Activated CD8-positive, alpha-beta T cell treated with anti-CD3 and anti-CD28 coated beads, Interleukin-2, amount 10 ng/mL, durations not matched to agents 7 days and 5 days (primary cell): ENCODE results near the gene MARK2. TPM values are rescaled to one million over a fixed set of nuclear protein-coding genes. Genes with fewer than 3 reads are reported as not detected.

Source experiments
- ATAC-seq: fragments of 150-1000 bp; cut with Tn5 transposase; one replicate; pipeline ENCODE4 v1.10.0; 2021; ENCODE audit warnings: moderate library complexity
- CTCF ChIA-PET: fragments of 350-600 bp; sonication (Branson Sonifier 250); formaldehyde crosslinking; loops from one replicate; lab custom pipeline; 2021; ENCODE audit warnings: antibody characterized with exemption; lab: Charles Lee
- POLR2A ChIA-PET: fragments of 350-600 bp; sonication (Branson Sonifier 250); formaldehyde crosslinking; loops from one replicate; lab custom pipeline; 2021; ENCODE audit warnings: antibody characterized with exemption; lab: Charles Lee
- DNase-seq: peaks from one replicate; pipeline ENCODE4 v3.0.0-alpha.2; 2020
- H3K27ac Mint-ChIP-seq: one replicate; pipeline ENCODE4 v1.8.0; 2021; ENCODE audit warnings: mild to moderate bottlenecking, mixed read lengths
- H3K27me3 Mint-ChIP-seq: one replicate; pipeline ENCODE4 v1.8.0; 2021; ENCODE audit warnings: low read depth, mixed read lengths
- H3K36me3 Mint-ChIP-seq: one replicate; pipeline ENCODE4 v1.8.0; 2021; ENCODE audit warnings: low read depth, mixed read lengths
- H3K4me1 Mint-ChIP-seq: one replicate; pipeline ENCODE4 v1.8.0; 2021; ENCODE audit warnings: low read depth, mixed read lengths
- H3K4me3 Mint-ChIP-seq: one replicate; pipeline ENCODE4 v1.8.0; 2021; ENCODE audit warnings: mild to moderate bottlenecking, mixed read lengths
- H3K9me3 Mint-ChIP-seq: one replicate; pipeline ENCODE4 v1.8.0; 2022; ENCODE audit warnings: mixed read lengths; ENCODE audit not compliant: insufficient read depth
- total RNA-seq, 2 experiments: library from RNA; stranded (reverse); gene quantifications; one replicate each; pipeline ENCODE4 v1.2.3, GENCODE V29; 2021

MARK2 gene
- total RNA-seq, 2 experiments from 2014 or later: 62.1 to 68.6 TPM

DNA sequence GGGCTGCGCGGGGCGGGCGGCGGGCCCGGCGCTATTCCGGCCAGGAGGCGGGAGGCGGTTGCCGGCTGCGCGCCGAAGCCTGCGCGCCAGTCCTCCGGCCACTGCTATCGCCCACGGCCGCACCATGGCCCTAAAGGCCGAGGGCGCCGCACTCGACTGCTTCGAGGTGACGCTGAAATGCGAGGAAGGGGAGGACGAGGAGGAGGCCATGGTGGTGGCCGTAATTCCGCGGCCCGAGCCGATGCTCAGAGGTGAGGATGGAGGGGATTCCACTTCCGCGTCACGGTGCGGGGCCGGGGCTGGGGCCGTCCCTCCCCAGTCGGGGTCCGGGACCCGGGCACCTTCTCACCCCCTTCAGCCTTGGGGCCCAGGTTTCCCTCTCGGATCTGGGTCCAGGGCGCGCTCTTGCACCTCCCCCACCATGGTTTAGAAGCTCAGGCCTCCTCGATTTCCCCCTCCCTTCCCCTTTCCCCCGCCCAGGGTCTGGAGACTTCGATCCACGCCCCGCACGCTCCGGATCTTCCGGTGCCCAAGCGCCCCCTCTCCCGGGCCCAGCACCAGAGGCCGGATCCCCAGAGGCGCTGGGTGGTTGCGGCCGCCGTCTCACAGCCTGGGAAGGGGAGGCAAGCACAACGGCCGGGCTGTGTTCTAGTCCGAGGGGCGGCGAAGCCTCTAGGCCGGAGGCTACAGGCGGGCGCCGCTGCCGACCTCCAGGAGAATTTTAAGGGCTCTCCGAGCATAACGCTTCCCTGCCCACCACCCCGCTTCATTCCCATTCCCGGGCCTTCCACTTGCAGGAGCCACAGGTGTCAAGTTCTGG, 25.1 kb upstream of the MARK2 start:
- Mint-ChIP-seq H3K4me3 (peak overlapping the region; percentile 85), H3K27me3 (no peaks in the 10 kb centered on the region), H3K9me3 (no peaks in the 10 kb centered on the region), H3K36me3 (peaks cover 35% of the 10 kb centered on the region), H3K27ac (peak overlapping the region; percentile 72), H3K4me1 (peaks cover 40% of the 10 kb centered on the region)
- DNase-seq (peak; percentile 61), ATAC-seq (peak; percentile 43)
- CTCF ChIA-PET: interaction anchor here (1.0 to 1.8 kb wide), 3 partner anchors 45 to 102 kb away, joined by 3 to 4 read pairs (median 3); no protein-coding TSS in a partner anchor
- POLR2A ChIA-PET: interaction anchor here (0.6 kb wide), 1 partner anchor 1410 kb away, joined by 5 read pairs; no protein-coding TSS in a partner anchor

DNA sequence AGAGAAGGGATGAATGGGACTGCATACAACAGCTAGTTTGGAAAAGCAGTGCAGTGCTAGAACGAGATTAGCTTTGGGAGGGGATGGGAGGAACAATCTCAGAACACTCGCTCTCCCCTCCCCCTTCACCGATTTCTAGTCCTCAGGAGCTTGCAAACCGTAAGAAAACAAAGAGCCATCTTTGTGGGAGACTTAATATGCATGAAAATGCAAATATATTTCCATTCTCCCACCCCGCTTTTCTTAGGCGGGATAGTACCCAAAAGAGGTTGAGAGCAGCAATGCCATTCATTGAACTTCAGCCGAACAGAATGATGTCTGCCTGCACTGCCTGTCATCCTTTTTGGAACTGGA, 24.6 kb upstream of the MARK2 start:
- CTCF ChIA-PET: interaction anchor here (1.0 to 1.8 kb wide), 3 partner anchors 45 to 101 kb away, joined by 3 to 4 read pairs (median 3); no protein-coding TSS in a partner anchor
- DNase-seq: no peak
- Mint-ChIP-seq H3K4me1 (peaks cover 40% of the 10 kb centered on the region), H3K36me3 (peaks cover 37% of the 10 kb centered on the region), H3K9me3 (no peaks in the 10 kb centered on the region), H3K27ac (peak overlapping the region; percentile 49), H3K27me3 (no peaks in the 10 kb centered on the region), H3K4me3 (peak overlapping the region; percentile 85)
- POLR2A ChIA-PET: interaction anchor here (0.6 kb wide), 1 partner anchor 1410 kb away, joined by 5 read pairs; no protein-coding TSS in a partner anchor
- ATAC-seq: no peak

DNA sequence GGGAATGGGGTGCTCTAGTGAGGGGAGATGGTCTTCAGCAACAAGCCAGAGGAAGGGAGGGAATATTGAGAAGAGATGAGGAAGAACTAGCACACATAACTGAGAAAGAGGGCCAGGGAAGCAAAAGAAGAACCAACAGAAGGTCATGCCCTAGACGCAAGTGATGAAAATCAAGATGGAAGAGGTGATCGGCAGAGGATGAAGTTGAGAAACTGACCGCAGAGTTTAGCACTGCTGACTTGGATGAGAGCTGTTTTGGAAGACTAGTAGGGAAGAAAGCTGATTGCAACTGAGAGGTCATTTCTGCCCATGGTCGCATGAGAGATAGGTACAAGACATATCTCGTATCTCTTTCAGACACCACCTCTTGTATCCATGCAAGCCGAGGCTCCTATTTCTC, 22.7 kb upstream of the MARK2 start:
- Mint-ChIP-seq H3K27me3 (no peaks in the 10 kb centered on the region), H3K9me3 (no peaks in the 10 kb centered on the region), H3K27ac (no peak overlapping the region), H3K36me3 (peaks cover 49% of the 10 kb centered on the region), H3K4me1 (peaks cover 36% of the 10 kb centered on the region), H3K4me3 (no peak overlapping the region)
- DNase-seq: no peak
- no peak for ATAC-seq
- CTCF ChIA-PET: no interaction called here
- POLR2A ChIA-PET: no interaction called here

- Mint-ChIP-seq H3K4me3 (no peak overlapping the region), H3K27me3 (no peaks in the 10 kb centered on the region), H3K4me1 (peaks cover 34% of the 10 kb centered on the region), H3K27ac (no peak overlapping the region), H3K36me3 (peaks cover 54% of the 10 kb centered on the region), H3K9me3 (no peaks in the 10 kb centered on the region)
- ATAC-seq (no peak), DNase-seq (no peak)
- CTCF ChIA-PET: interaction anchor here (0.5 kb wide), 1 partner anchor 346 kb away, joined by 3 read pairs; no protein-coding TSS in a partner anchor
- POLR2A ChIA-PET: interaction anchor here (0.6 kb wide), 1 partner anchor 507 kb away, joined by 3 read pairs; no protein-coding TSS in a partner anchor
Measured at GRCh38 chr11:63816732-63817131, 22.2 kb upstream of the MARK2 start.

DNA sequence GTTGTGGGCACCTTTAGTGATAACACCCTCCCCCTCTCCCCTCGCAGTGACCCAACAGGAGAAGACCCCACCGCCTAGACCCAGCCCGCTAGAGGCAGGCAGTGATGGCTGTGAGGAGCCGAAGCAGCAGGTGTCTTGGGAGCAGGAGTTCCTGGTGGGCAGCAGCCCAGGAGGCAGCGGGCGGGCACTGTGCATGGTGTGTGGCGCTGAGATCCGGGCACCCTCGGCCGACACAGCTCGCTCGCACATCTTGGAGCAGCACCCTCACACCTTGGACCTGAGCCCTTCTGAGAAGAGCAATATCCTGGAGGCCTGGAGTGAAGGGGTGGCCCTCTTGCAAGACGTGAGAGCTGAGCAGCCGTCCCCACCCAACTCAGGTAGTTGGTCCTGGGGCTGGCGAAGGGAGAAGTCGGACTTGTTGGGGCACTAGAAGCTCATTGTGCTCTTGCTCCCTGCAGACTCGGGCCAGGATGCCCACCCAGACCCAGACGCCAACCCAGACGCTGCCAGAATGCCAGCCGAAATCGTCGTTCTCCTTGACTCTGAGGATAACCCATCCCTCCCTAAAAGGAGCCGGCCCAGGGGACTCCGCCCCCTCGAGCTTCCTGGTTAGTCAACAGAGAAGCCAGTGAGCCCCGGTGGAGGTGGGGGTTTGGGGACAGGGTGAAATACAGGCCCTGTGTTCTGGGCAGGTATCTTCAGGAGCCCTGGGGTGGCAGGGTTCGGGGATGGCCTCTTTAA, 21.0 kb upstream of the MARK2 start:
- ChIA-PET CTCF (no interaction called here), POLR2A (no interaction called here)
- Mint-ChIP-seq H3K36me3 (peaks cover 62% of the 10 kb centered on the region), H3K27ac (no peak overlapping the region), H3K4me1 (peaks cover 28% of the 10 kb centered on the region), H3K27me3 (no peaks in the 10 kb centered on the region), H3K4me3 (no peak overlapping the region), H3K9me3 (no peaks in the 10 kb centered on the region)
- ATAC-seq (no peak), DNase-seq (no peak)

DNA sequence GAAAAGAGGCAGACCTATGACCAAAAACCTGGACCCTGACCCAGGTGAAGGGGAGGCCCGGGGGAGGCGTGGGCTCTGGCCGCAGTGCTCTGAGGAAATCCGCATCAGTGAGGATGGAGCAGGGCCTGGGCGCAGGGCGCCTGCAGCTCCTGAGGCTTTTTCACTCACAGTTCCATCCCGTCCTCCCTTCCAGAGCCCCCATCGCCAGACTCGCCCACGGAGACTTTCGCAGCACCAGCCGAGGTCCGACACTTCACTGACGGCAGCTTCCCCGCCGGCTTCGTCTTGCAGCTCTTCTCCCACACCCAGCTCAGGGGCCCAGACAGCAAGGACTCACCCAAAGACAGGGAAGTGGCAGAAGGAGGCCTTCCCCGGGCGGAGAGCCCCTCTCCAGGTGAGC, 20.3 kb upstream of the MARK2 start:
- H3K27me3 Mint-ChIP-seq: no peaks in the 10 kb centered on the region
- no peaks in the 10 kb centered on the region for H3K9me3 Mint-ChIP-seq
- ATAC-seq: no peak
- H3K36me3 Mint-ChIP-seq: peaks cover 68% of the 10 kb centered on the region
- ChIA-PET CTCF (no interaction called here), POLR2A (interaction anchor here (0.6 kb wide), 1 partner anchor 11 kb away, joined by 3 read pairs; no protein-coding TSS in a partner anchor)
- no peak overlapping the region for H3K4me3 Mint-ChIP-seq
- DNase-seq: no peak
- no peak overlapping the region for H3K27ac Mint-ChIP-seq
- peaks cover 28% of the 10 kb centered on the region for H3K4me1 Mint-ChIP-seq

DNA sequence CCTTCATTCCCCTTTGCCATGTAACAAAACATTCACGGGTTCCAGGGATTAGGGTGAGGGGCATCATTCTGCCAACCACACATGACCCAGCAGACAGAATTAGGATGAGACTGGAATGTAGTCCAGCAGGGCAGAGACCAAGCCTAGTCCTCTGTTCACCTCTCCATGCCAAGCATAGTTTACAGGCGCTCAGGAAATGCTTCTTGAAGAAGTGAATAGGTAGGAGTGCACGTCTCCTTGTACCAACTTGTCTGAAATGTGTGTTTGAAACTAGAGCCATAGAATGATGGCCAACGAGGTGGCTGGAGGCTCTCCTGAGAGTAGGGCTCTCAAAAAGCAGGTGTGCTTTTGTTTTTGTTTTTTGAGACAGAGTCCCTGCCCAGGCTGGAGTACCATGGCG, 17.5 kb upstream of the MARK2 start:
- DNase-seq: no peak
- H3K4me3 Mint-ChIP-seq: no peak overlapping the region
- no peaks in the 10 kb centered on the region for H3K9me3 Mint-ChIP-seq
- no peak overlapping the region for H3K27ac Mint-ChIP-seq
- POLR2A ChIA-PET: no interaction called here
- no peaks in the 10 kb centered on the region for H3K27me3 Mint-ChIP-seq
- CTCF ChIA-PET: interaction anchor here (0.9 kb wide), 1 partner anchor 17 kb away, joined by 3 read pairs; the partner anchor contains the start of gene MARK2
- peaks cover 69% of the 10 kb centered on the region for H3K36me3 Mint-ChIP-seq
- no peak for ATAC-seq
- H3K4me1 Mint-ChIP-seq: peaks cover 7% of the 10 kb centered on the region

- CTCF ChIA-PET: no interaction called here
- H3K27ac Mint-ChIP-seq: no peak overlapping the region
- no peaks in the 10 kb centered on the region for H3K27me3 Mint-ChIP-seq
- no peaks in the 10 kb centered on the region for H3K9me3 Mint-ChIP-seq
- peaks cover 40% of the 10 kb centered on the region for H3K36me3 Mint-ChIP-seq
- POLR2A ChIA-PET: no interaction called here
- H3K4me1 Mint-ChIP-seq: peaks cover 4% of the 10 kb centered on the region
- no peak for ATAC-seq
- no peak overlapping the region for H3K4me3 Mint-ChIP-seq
- no peak for DNase-seq
Measured at GRCh38 chr11:63826471-63827190, 12.3 kb upstream of the MARK2 start.

GRCh38 chr11:63829823-63830489, 9.0 kb upstream of the MARK2 start:
- ChIA-PET POLR2A (no interaction called here), CTCF (interaction anchor here (0.5 to 3.0 kb wide), 5 partner anchors 9 to 170 kb away, joined by 3 to 14 read pairs (median 4); partner anchors contain the start of gene MARK2)
- no peaks in the 10 kb centered on the region for H3K9me3 Mint-ChIP-seq
- peaks cover 14% of the 10 kb centered on the region for H3K4me1 Mint-ChIP-seq
- H3K27ac Mint-ChIP-seq: no peak overlapping the region
- H3K4me3 Mint-ChIP-seq: no peak overlapping the region
- no peaks in the 10 kb centered on the region for H3K27me3 Mint-ChIP-seq
- peak; percentile 60 for ATAC-seq
- peak; percentile 35 for DNase-seq
- H3K36me3 Mint-ChIP-seq: peaks cover 15% of the 10 kb centered on the region

DNA sequence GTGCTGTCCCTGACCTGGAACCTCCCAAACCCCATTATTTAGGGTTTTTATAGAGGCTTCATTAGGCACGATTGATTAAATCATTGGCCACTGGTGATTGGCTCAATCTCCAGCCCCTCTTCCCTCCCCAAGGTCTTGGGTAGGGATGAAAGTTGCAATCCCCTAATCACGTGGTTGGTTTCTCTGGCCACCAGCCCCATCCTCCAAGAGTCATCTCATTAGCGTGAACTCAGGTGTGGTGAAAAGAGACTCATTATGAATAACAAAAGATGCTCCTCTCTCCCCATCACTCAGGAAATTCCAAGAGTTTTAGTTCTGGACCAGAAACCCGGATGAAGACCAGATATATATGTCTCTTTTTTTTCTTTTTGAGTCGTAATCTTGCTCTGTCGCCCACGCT, 7.6 kb upstream of the MARK2 start:
- H3K27ac Mint-ChIP-seq: no peak overlapping the region
- peaks cover 21% of the 10 kb centered on the region for H3K4me1 Mint-ChIP-seq
- ChIA-PET CTCF (no interaction called here), POLR2A (interaction anchor here (0.7 kb wide), 1 partner anchor 950 kb away, joined by 3 read pairs; no protein-coding TSS in a partner anchor)
- no peak overlapping the region for H3K4me3 Mint-ChIP-seq
- DNase-seq (no peak), ATAC-seq (no peak)
- peaks cover 8% of the 10 kb centered on the region for H3K36me3 Mint-ChIP-seq
- no peaks in the 10 kb centered on the region for H3K27me3 Mint-ChIP-seq
- no peaks in the 10 kb centered on the region for H3K9me3 Mint-ChIP-seq

DNA sequence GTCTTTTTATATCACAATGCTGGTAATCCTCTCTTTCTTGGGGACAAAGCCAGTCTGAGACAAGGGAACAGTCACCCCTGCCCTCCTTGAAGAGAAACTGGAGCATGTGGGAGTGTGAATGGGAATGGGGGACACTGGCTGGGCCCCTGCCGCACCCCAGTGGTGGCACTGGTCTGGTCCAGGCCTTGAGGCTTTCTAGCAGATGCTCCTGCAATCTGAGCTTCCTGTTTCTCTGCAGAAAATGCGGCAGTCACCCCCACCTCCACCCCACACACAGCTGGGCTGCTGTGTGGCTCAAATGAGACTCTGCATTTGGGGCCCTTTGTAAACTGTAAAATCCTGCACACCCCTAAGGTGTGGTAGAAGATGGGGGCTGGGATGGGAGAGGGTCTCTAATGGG, 6.6 kb upstream of the MARK2 start:
- POLR2A ChIA-PET: interaction anchor here (1.0 kb wide), 1 partner anchor 43 kb away, joined by 3 read pairs; no protein-coding TSS in a partner anchor
- ATAC-seq (no peak), DNase-seq (no peak)
- CTCF ChIA-PET: interaction anchor here (1.0 kb wide), 1 partner anchor 113 kb away, joined by 3 read pairs; no protein-coding TSS in a partner anchor
- Mint-ChIP-seq H3K27ac (no peak overlapping the region), H3K9me3 (no peaks in the 10 kb centered on the region), H3K36me3 (peaks cover 8% of the 10 kb centered on the region), H3K4me1 (peaks cover 26% of the 10 kb centered on the region), H3K4me3 (no peak overlapping the region), H3K27me3 (no peaks in the 10 kb centered on the region)
